ENCODE data around the gene TEPSIN. TPM values are rescaled to one million over a fixed set of nuclear protein-coding genes. Genes with fewer than 3 reads are reported as not detected.

Gene TEPSIN
- total RNA-seq, 4 donors from 2014 or later: 37.9 to 82.2 (median 64.9) TPM

GRCh38 chr17:81197831-81198490, 40.9 kb downstream of the TEPSIN start:
- DNase-seq: no peak
- Histone ChIP-seq H3K36me3 (no peaks in the 10 kb centered on the region), H3K4me3 (replicated peaks in 1 of 3) (no peak overlapping the region), H3K9me3 (no peaks in the 10 kb centered on the region), H3K27ac (no peak overlapping the region), H3K27me3 (no peaks in the 10 kb centered on the region), H3K4me1 (no peaks in the 10 kb centered on the region)
- no peak for TF ChIP-seq POLR2A (IDR thresholded peaks at IDR 0.05)
- TF ChIP-seq CTCF (IDR thresholded peaks at IDR 0.05): no peak
- WGBS, 2 donors: 89 to 100% methylated on average over 2 to 15 of the region's 21 CpGs
- intact Hi-C loops (cut with DNase I): no loop called here

- Histone ChIP-seq H3K9me3 (no peaks in the 10 kb centered on the region), H3K27me3 (no peaks in the 10 kb centered on the region), H3K27ac (no peak overlapping the region), H3K4me3 (replicated peaks in 1 of 3) (no peak overlapping the region), H3K36me3 (no peaks in the 10 kb centered on the region), H3K4me1 (no peaks in the 10 kb centered on the region)
- 85 to 91% methylated on average over 7 to 9 of the region's 14 CpGs for WGBS, 2 donors
- TF ChIP-seq CTCF (IDR thresholded peaks at IDR 0.05) (no peak), POLR2A (IDR thresholded peaks at IDR 0.05) (no peak)
- intact Hi-C loops (cut with DNase I): no loop called here
- DNase-seq: no peak
Measured at GRCh38 chr17:81197409-81197795, 41.5 kb downstream of the TEPSIN start.

GRCh38 chr17:81196505-81197408, 42.1 kb downstream of the TEPSIN start:
- no peak overlapping the region for H3K27ac ChIP-seq
- intact Hi-C loops (cut with DNase I): no loop called here
- H3K9me3 ChIP-seq: no peaks in the 10 kb centered on the region
- no peaks in the 10 kb centered on the region for H3K27me3 ChIP-seq
- no peaks in the 10 kb centered on the region for H3K4me1 ChIP-seq
- no peak overlapping the region for H3K4me3 ChIP-seq (replicated peaks in 1 of 3)
- WGBS, 2 donors: 81 to 91% methylated on average over 31 to 33 of the region's 45 CpGs
- H3K36me3 ChIP-seq: no peaks in the 10 kb centered on the region
- TF ChIP-seq POLR2A (IDR thresholded peaks at IDR 0.05) (no peak), CTCF (IDR thresholded peaks at IDR 0.05) (no peak)
- no peak for DNase-seq

- intact Hi-C loops (cut with DNase I): no loop called here
- no peak overlapping the region for H3K4me3 ChIP-seq (replicated peaks in 1 of 3)
- DNase-seq: no peak
- no peaks in the 10 kb centered on the region for H3K9me3 ChIP-seq
- no peak for TF ChIP-seq POLR2A (IDR thresholded peaks at IDR 0.05)
- no peak for TF ChIP-seq CTCF (IDR thresholded peaks at IDR 0.05)
- H3K27me3 ChIP-seq: no peaks in the 10 kb centered on the region
- no peak overlapping the region for H3K27ac ChIP-seq
- 82% methylated on average over 3 of the region's 14 CpGs; no CpG with 5 or more reads in 1 of the 2 donors for whole genome bisulfite sequencing, 2 donors
- no peaks in the 10 kb centered on the region for H3K36me3 ChIP-seq
- H3K4me1 ChIP-seq: no peaks in the 10 kb centered on the region
Measured at GRCh38 chr17:81195941-81196495, 42.8 kb downstream of the TEPSIN start.
